ENCODE data around the gene CPNE2.

CPNE2 gene

DNA sequence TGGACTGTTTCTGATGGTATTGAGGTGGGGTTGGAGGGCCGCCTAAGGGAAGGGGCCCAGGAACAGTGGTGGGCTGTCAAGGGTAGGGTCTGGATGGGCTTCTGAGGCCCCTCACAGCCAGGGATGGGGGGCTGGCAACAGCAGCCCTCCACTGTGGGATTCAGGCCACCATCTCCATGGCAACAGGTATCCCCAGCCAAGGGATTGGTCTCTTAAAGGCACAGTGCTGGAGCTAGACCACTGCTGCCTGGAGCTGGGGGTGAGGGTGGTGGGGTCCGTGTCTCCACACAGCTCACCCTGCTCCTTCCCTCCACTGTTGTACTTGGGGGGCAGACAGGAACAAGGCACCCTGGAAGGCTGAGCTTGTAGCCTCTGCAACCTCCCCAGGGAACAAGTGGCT is 51.6 kb downstream of the CPNE2 start:
- no peak for DNase-seq (ENCODE audit: low spot score)

DNA sequence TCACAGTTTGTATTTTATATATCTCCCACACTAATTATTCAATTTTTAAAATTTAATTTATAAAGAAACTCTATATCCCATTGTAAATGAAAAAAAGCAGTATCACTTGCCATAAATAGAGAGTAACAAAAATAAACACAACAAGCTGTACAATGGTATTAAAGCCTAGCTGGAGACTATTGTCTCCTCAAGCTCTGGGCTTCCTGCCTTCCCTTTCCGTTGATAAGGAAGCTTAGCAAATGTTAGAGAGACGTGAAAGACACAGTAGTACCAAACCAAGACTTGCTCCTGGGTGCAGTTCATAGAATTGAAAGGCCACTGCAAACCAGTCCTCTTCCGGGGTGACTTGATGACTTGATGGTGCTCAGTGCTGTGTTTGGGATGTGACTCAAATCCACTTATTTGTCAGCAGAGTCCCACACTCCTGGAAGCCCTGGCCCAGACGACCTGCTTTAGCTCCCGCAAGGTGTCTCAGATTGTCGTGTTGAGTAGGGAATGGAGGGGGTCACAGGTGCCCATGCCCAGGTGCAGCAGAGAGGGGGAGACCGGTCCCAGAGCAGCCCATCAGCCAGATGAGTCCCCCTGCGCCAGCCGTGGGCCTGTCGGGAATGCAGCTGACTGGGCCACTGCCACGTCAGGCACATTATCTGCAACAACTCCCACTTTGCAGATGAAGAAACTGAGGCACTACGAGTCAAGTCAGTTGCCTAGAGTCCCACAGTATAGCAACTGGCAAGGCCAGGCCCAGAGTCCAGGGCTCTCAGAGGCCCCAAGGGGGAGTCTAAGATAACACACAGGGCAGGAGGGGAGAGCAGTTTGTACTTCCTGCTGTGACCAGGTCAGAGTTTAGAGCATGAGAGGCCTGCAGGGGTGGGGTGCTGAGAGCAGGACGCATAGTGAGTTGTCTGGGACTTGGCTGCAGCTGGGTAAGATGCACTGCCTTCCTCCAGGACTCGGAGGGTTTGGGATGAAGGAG is 53.0 kb downstream of the CPNE2 start:
- no peak for DNase-seq (ENCODE audit: low spot score)

DNA sequence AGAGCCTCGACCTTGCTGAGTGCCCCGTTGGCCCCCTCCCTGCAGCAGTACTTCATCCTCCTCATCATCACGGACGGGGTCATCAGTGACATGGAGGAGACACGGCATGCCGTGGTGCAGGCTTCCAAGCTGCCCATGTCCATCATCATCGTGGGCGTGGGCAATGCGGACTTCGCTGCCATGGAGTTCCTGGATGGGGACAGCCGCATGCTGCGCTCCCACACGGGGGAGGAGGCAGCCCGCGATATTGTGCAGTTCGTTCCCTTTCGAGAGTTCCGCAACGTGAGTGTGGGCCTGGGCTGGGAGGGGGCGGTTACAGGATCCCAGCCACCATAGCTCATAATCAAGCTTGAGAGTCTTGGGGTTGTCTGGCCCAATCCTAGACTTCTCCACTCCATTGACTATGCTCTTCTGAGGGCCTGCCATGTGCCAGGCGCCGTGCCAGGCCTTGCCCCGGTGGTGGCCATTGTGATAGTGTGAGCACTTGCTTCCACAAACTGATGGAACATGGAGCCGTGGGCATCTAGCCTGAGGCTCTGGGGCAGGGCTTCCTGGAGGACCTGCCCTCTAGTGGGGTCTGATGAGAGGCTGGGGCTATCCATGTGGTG is 53.8 kb downstream of the CPNE2 start:
- no peak for DNase-seq (ENCODE audit: low spot score)

DNA sequence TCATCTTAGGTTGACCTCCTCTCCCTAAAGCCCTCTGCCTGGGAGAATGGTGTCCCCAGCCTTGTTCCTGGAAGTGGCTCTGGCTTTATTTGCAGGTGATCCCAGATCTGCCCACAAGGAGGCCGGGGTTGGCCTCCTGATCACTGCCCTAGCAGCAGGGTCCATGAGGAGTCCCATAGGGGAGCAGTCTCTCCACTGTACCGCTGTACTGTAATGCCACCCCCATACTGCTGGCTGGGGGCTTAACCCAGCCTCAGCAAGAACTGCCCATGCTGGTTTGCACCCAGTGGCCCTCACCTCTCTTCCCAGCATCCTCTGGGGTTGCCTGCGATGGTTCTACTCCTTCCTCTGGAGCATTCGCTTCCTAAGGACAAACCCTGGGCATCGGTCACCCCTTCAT is 54.4 kb downstream of the CPNE2 start:
- DNase-seq (ENCODE audit: low spot score) = no peak

DNA sequence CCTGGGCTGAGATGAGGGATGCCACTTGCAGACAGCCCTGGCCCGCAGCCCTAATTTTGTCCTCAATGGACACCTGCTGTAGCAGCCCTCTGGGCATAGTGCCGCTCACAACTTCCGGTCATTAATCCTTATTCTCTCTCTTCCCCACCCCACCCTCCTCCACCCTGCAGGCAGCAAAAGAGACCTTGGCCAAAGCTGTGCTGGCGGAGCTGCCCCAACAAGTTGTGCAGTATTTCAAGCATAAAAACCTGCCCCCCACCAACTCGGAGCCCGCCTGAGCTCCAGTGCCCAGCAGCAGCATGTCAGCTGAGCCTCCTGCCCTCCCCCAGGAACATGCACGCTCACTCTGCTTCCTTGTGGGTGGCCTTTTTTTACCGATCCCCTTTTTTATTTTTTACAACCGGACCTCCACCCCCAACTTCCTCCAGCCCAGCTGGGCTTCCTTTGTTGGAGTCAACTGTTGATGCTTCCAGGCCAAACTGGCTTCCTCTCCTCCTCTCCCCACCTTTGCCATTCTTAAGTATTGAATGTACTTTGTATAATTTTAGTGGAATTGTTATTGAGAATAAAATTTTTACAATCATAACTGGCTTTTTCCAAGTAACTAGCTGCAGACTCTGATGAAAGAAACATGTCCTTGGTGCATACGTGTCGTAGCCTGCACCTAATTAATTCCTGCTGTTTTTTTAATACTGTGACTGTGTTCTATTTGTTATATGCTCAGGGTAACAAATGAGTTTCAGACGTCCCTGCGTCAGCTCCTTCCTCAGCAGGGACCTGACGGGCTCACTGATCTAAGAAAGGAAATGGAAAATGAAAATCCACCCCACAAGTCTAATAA is 55.2 kb downstream of the CPNE2 start:
- DNase-seq (ENCODE audit: low spot score) = no peak

DNA sequence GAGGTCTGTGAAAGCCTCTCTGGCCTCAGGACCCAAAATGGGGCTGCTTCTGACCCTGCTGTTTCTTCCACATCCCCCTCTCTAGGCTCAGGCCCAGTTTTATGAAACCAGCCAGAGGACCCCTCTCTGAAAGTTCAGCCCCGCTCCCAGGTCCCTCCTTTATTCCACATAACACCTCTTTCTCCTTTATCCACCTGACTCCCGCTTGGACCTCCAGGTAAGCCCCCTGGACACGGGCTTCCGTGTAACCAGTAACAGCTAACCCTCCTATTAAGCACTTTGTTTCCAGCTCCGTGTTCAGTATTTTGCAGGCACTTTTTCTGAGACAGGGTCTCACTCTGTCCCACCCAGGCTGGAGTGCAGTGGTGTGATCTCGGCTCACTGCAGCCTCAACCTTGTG is 56.1 kb downstream of the CPNE2 start:
- DNase-seq (ENCODE audit: low spot score) = no peak

DNA sequence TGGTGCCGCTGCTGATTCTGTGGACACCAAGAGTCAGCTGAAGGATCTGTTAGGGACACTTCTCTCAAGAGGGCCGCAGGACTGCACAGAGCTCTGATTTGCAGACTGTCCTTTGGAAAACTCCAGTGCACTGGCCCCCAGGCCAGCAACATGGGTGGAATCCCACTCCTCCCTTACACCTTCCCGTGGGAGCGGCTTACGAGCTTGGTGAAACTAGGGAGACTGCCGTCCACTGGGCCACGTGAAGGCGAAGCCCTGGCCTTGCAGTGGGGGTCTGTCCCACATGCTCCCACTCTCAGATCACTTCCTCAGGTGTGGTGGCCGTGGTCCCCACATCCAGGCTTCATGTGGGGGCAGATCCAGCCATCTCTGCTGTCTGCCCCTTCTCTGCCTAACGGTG is 57.0 kb downstream of the CPNE2 start:
- DNase-seq (ENCODE audit: low spot score) = no peak

DNA sequence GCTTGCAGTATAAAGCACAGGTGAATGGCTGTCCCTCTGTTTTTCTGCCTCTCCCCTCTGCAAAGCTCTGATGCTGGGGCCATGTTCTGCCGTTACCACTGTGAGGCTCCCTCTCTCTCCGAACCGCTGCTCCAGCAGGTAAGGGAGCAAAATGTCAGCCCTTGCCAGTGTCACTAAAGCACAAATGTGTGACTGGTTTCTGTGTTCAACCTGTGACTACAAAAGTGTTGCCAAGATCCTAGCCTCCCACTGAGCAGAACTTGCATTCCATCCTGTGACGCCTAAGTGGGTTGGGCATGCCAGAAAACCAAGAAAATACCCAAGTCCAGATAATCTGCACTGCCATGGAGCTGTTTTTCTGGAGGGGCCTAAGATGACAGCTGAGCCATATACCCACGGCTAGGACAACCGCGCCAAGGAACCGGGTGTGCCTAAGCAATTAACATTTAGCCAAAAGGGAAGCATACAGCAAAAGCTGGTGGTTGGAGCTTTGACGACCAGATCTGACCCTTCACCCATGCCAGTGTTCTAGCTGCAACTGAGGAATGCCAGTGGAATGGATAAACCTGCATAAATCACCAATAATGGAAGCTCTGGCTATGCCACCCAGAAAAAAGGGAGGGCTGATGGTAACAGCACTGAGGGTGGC is 58.4 kb downstream of the CPNE2 start:
- no peak for DNase-seq (ENCODE audit: low spot score)

DNA sequence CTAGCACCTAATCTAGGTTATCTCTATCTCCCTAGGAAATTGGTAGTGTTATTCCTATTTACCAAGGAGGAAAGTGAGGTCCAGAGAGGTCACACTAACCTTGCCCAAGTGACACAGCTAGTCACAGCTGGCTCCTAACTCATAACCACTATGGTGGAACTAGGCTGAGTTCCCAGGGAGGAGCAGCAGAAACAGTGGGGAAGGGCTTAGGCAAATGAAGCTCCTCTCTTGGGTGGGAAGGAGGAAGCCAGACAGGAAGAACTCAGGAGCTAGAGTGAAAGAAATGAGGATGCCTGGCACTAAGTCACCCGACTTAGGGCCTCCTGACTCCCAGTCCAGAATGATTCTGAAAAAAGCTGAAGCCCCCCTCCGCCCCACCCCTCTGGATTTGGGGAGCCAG is 59.0 kb downstream of the CPNE2 start:
- no peak for DNase-seq (ENCODE audit: low spot score)

DNA sequence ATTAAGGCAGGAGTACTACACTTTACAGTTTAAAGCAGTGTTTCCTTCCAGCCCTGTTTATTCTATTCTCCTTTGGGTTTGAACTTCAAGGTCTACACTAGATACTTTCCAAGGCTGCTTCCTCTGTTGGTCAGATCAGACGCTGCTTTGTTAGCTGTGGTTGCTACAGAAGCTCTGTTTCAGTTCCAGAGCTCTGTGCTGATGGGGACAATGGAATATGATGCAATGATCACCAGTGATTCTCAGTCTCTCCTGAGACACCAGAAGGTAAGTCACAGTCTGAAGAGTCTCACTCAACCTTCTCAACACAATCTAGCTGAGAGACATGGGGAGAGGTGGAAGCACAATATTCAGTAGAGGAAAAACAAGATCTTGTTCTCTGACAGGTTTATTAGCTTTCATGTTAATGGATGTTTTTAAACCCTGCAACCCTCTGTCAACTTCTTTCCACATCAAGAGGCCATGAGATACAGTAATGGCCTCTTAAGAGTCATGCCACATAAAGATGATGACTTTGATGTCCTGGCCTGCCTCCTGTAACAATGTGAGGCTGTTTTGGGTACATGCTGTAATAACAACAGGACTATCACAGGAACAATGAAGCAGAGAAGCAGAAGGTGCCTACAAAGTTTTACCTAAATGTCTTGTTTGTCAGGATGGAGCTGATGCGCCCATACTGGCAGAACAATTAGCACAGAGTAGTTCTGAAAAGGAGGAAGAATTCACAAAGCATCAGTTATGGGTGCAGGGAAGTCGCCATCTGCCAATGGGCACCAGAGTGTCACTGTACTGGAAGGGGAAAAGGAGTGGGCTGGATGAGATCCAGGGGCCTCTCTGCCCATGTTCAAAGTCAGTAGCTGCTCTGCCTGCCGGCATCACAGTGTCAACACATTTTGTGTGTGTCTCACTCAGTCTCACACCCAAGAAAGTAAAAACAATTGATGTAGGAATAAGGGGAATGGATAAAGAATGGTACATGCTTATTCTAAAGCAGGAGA is 60.0 kb downstream of the CPNE2 start:
- no peak for DNase-seq (ENCODE audit: low spot score)

DNA sequence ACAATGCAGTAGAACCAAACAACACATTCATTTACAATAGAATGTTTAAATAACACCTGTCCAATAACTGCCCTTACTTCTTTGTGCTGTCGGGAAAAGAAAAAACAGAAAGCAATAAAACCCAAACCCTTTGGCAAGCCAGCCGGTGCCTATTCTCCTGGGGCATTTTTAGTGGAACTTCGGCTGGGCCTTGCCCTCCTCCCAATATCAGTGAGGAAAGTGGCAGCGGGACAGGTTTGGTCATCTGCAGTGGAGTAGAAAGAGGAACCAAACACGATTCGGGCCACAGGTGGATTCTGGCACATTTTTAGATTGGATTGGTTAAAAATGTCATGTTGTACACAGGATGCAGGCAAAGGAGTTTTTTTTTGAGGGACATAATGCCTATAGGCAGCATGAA is 61.5 kb downstream of the CPNE2 start:
- no peak for DNase-seq (ENCODE audit: low spot score)

DNA sequence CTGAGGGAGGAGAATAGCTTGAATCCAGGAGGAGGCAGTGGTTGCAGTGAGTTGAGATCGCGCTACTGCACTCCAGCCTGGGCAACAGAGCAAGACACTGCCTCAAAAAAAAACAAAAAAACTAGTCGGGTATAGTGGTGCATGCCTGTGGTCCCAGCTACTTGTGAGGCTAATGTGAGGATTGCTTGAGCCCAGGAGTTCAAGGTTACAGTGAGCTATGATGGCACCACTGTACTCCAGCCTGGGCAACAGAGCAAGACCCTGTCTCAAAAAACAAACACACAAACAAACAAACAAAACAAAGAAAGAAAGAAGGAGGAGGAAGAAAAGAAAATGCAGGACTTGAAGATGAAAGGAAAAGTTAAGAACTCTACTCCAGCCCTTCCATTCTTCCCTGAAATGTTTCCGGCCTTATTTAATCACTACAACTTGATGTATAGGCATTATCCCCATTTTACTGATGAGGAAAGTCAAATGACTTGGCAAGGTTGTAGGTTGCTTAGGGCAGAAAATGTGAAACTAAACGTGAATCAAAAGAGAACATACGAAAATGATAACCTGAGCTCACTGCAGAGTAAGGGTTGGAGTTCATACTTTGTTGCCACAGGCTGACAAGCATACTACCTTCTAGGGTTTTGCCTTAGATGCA is 63.4 kb downstream of the CPNE2 start:
- DNase-seq (ENCODE audit: low spot score) = no peak

DNA sequence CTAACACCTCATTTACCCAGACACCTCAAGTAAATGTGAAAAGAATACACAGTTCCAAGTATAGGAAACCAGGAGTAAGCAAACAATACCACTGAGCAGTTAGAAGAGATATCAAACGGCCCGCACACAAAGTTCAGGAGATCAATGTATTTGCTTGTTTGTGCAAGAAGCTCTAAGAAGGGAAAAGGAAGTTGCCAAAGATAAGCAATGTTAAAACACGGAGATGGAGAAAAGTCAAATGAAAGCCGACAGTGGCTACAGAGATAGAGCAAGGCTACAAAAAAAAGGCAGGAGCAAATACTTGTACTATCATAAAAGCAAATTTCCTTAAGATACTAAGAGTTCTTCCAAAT is 63.9 kb downstream of the CPNE2 start:
- no peak for DNase-seq (ENCODE audit: low spot score)

DNA sequence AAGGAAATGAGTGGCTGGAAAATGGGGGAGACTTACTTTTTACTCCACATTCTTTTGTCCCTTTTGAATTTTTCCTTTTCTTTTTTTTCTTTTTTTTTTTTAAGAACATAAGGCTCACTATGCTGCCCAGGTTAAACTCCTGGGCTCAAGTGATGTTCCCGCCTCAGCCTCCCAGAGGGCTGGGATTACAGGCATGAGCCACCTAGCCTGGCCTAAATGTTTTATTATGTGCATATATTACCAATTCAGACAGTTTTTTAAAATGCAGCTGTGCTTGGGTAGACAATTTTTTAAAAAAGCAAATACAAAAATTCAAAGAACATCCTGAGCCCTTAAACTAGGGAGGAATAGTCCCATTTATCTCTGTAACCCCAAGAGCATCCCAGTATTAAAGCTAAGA is 65.2 kb downstream of the CPNE2 start:
- no peak for DNase-seq (ENCODE audit: low spot score)

DNA sequence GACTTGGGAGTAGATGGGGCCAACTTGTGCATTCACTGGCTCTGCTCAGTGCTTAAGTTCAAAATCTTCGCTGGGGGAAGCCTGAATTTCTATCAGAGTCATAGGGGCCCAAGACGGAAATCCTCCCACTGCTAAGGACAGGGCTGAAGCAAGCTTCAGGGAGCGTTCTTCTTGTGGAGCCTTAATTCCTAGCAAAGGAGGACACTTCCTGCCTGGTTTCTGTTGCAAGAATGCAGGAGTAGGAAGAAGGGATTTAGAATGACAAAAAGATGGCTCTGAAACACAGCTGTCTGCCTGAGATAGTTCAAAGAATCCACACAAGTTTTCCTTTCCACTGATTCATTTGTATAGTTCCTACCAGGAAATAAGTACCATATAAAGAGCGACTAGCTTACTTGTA is 67.1 kb downstream of the CPNE2 start:
- DNase-seq (ENCODE audit: low spot score) = no peak

DNA sequence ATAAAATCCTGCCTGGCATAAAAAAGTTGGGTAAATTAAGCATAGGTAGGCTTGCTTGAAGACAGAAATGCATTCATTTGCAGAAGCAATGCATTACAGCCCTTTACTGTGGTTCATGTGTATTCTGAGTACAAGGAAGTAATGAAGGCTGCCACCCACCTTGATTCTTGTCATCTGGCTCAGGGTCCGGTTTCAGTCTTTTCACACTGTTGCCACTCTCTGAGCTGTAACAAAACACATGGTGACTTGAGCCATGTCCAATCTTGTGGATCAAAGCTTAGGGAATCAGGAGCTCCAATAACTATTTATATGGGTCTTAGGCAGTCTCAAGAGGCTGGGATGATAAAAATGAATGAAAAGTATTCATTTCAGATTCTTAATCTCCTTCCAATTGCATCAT is 71.5 kb downstream of the CPNE2 start:
- no peak for DNase-seq (ENCODE audit: low spot score)

DNA sequence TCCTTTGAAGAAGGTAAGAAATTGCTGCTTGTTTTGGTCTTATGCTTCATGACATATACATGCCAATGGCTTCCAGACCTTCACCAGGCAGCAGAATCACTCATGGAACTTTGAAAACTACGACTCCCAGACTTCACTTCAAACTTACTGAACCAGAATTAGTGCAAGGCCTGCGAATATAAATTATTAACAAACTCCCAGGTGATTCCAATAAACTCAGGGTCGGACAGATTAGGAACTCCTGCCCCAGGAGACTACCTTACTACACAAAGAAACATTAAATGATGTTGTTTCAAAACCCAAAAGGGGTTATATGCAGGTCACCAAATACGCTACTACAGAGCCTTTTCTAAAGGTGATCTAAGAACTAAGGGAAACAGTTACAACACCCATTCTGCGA is 73.1 kb downstream of the CPNE2 start:
- DNase-seq (ENCODE audit: low spot score) = no peak

DNA sequence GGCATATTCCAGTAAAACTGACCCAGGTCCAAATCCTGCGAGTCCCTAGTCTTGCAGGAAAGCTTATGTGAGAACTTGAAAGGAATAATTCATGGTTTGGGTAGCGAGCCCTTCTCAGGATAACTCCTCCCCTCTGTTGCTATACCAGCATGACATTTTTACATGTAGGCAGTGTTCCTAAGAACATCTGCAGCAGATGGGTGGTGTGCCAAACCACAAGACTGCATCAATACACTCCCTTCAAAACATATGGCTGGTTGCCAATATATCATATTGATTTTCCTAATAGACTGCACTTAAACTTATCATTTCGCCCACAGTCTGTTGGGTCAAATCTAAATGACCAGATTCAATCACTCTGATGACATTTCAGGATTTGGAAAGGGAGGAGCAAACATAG is 73.6 kb downstream of the CPNE2 start:
- peak; percentile 27 for DNase-seq (ENCODE audit: low spot score)

DNA sequence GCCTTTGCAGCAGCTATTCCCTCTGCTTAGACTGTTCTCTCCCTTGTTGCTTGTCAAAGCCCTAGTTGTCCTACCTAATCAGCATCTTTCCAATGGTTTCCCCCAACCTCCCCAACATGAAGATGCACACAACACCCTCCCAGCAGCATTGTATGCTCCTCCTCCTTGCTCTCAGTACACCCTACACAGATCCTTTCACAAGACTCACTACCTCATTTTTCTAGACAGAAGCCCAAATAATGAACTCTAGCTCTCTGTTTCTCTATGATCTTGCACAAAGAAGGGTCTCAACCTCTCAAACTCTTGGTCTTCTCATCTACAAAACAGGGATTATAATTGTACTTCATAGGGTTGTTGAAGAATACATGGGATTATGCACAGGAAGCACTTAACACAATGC is 74.1 kb downstream of the CPNE2 start:
- DNase-seq (ENCODE audit: low spot score) = no peak

DNA sequence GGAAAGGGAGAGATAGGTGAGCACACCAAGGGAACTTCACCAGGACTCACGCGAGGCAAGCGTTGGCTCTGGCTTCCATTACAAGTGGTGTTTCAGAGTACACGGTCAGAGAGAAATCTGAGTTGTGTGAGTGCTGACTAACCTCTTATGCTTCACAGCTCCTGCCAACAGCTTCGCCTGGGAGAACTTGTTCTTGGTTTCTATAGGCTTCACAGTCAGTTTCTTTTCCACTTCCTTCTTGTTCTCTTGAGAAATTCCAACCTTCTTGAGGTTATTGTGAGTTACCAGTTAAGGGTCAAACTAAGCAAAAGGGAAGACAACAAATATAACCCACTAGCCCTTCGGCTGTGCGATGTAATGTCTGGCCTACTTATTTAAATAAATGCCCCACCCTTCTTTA is 74.6 kb downstream of the CPNE2 start:
- no peak for DNase-seq (ENCODE audit: low spot score)

DNA sequence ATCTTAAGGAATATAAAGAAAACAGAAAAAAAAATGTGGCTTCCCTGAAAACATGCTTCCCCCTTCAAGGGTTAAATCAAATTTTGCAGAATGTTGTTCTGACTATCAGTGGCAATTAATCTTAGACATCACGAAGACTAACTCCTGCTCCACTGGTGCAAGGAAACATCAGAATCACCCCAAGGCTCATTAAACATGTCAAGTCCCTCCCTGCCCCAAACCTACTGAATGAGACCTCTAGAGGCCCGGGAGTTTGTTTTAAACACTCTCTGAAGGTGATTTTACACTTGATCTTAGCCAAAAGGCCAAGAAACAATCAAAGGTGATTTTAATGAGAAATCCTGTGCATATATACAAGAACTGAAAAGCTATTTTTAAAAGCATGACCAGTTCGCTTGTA is 75.2 kb downstream of the CPNE2 start:
- no peak for DNase-seq (ENCODE audit: low spot score)
